ENCODE measurements around the gene OR2T6. TPM values are rescaled to one million over a fixed set of nuclear protein-coding genes. Genes with fewer than 3 reads are reported as not detected.

Gene OR2T6
- total RNA-seq, 4 donors from 2014 or later: not detected

DNA sequence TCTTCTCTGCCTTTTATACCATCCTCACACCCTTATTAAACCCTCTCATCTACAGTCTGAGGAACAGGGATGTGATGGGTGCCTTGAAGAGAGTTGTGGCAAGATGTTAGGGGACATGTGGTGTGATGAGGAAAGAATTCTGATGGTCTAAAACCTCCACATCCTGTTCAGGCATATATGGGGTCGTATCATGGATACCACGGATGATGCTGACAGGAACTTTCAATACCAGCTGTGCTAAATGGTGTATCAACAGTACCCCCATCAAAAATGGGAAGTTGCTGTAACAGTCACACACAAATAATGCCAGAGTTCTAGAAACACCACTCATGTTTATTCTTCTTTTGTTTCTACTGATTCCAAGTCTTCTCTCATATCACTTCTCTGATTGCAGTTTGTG is 12.9 kb downstream of the OR2T6 start:
- Histone ChIP-seq H3K9me3 (no peaks in the 10 kb centered on the region), H3K4me3 (no peak overlapping the region), H3K27ac (no peak overlapping the region), H3K4me1 (no peaks in the 10 kb centered on the region), H3K27me3 (no peaks in the 10 kb centered on the region), H3K36me3 (no peaks in the 10 kb centered on the region)
- DNase-seq: no peak
- WGBS, 2 donors: 52 to 60% methylated on average over 2 of the region's 2 CpGs
- intact Hi-C loops (cut with DNase I): no loop called here
- TF ChIP-seq CTCF (IDR thresholded peaks at IDR 0.05): no peak
- no peak for TF ChIP-seq POLR2A (IDR thresholded peaks at IDR 0.05)

DNA sequence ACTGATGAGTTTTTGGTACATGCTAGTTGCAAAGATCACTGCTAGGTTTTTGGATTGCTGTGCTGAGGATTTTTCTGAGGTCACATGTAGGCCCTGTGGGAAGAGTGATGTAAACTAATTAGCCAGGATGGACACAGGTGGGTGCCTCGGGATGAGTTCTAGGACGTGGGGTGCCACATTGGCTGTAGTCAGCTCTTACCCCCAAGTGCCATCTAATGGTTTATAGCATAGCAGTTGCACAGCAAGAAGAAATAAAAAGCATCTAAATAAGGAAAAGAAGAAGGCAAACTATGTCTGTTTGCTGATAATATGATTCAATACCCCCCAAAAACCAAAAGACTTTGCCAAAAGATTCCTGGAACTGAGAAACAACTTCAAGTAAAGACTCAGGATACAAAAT is 17.5 kb downstream of the OR2T6 start:
- Histone ChIP-seq H3K27ac (no peak overlapping the region), H3K4me1 (no peaks in the 10 kb centered on the region), H3K9me3 (no peaks in the 10 kb centered on the region), H3K4me3 (no peak overlapping the region), H3K27me3 (no peaks in the 10 kb centered on the region), H3K36me3 (no peaks in the 10 kb centered on the region)
- DNase-seq: no peak
- TF ChIP-seq POLR2A (IDR thresholded peaks at IDR 0.05): no peak
- no peak for TF ChIP-seq CTCF (IDR thresholded peaks at IDR 0.05)
- 18 to 35% methylated on average over 2 of the region's 2 CpGs for WGBS, 2 donors
- intact Hi-C loops (cut with DNase I): no loop called here

DNA sequence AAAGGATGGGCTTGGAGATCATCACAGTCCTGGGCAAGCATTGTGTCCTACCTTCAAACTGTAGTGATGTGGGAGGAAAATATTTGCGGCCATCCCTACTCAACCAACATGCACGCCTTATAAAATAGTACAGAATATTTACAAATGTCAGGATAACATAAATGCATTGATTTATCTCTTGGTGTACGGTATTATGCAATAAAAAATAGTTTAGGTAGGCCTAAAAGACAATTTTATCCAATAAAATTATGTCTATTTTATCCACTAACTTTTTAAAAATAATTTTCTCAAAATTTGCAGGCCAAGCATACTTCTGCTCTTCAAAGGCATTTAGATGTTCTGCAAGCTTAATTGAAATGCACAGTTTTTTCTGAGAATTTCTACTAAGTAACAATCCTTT is 27.2 kb downstream of the OR2T6 start, which contains the start of gene OR2T1:
OR2T1 (plus strand) TSS at position 301 of the 400 bp plus-strand sequence. CDS start 3,100 bp downstream, outside the sequence.
- 62 to 72% methylated on average over 3 of the region's 3 CpGs for WGBS, 2 donors
- Histone ChIP-seq H3K4me3 (no peak within 1 kb of the TSS), H3K27ac (no peak within 1 kb of the TSS), H3K9me3 (no peaks in the 10 kb centered on the region), H3K4me1 (no peaks in the 10 kb centered on the region), H3K27me3 (no peaks in the 10 kb centered on the region), H3K36me3 (no peaks in the 10 kb centered on the region)
- intact Hi-C loops (cut with DNase I): no loop called here
- DNase-seq: no peak
- TF ChIP-seq POLR2A (IDR thresholded peaks at IDR 0.05) (no peak), CTCF (IDR thresholded peaks at IDR 0.05) (no peak)

GRCh38 chr1:248404024-248404423 is 28.5 kb downstream of the OR2T6 start:
- no peak overlapping the region for H3K4me3 ChIP-seq
- peak; percentile 83 for DNase-seq
- H3K4me1 ChIP-seq: no peaks in the 10 kb centered on the region
- 73 to 78% methylated on average over 6 of the region's 6 CpGs for WGBS, 2 donors
- TF ChIP-seq CTCF (IDR thresholded peaks at IDR 0.05): no peak
- no peak for TF ChIP-seq POLR2A (IDR thresholded peaks at IDR 0.05)
- intact Hi-C loops (cut with DNase I): no loop called here
- H3K36me3 ChIP-seq: no peaks in the 10 kb centered on the region
- no peak overlapping the region for H3K27ac ChIP-seq
- H3K9me3 ChIP-seq: no peaks in the 10 kb centered on the region
- H3K27me3 ChIP-seq: no peaks in the 10 kb centered on the region

GRCh38 chr1:248406721-248407692 is 31.5 kb downstream of the OR2T6 start:
- Histone ChIP-seq H3K36me3 (no peaks in the 10 kb centered on the region), H3K9me3 (peaks cover 0 to 14% (median 0%) of the 10 kb centered on the region in 3 donors), H3K4me1 (no peaks in the 10 kb centered on the region), H3K4me3 (no peak overlapping the region), H3K27me3 (no peaks in the 10 kb centered on the region), H3K27ac (no peak overlapping the region)
- intact Hi-C loops (cut with DNase I): no loop called here
- TF ChIP-seq CTCF (IDR thresholded peaks at IDR 0.05) (no peak), POLR2A (IDR thresholded peaks at IDR 0.05) (no peak)
- DNase-seq: no peak
- WGBS, 2 donors: 57 to 64% methylated on average over 5 to 8 of the region's 8 CpGs

Measured in esophagus squamous epithelium (tissue), 5 donors.